HepG2 (cell line): ENCODE results near the gene PPA2. TPM values are rescaled to one million over a fixed set of nuclear protein-coding genes. Genes with fewer than 3 reads are reported as not detected.

ENCODE experiments used
- CREM ChIP-seq, 2 experiments: sonication (generic) in 1 of 2; formaldehyde crosslinking in 1 of 2; IDR thresholded peaks; 2 replicates each; pipeline versions ENCODE4 v1.4.0 to v1.6.1; 2016 to 2020; ENCODE audit warnings: antibody characterized with exemption in 1 of 2, mild to moderate bottlenecking in 1 of 2, missing genetic modification reagents in 1 of 2
- FOSL2 ChIP-seq: sonication (generic); formaldehyde crosslinking; IDR thresholded peaks from 2 replicates; pipeline ENCODE4 v1.4.0; 2020; ENCODE audit warnings: missing genetic modification reagents
- FOXJ3 ChIP-seq: sonication (generic); formaldehyde crosslinking; IDR thresholded peaks from 2 replicates; pipeline ENCODE4 v1.4.0; 2020; ENCODE audit warnings: missing genetic modification reagents, mild to moderate bottlenecking, borderline replicate concordance
- MED13 ChIP-seq: sonication (generic); formaldehyde crosslinking; IDR thresholded peaks from 2 replicates; pipeline ENCODE4 v1.5.0; 2020; ENCODE audit warnings: missing genetic modification reagents
- MXD3 ChIP-seq: IDR thresholded peaks from 2 replicates; pipeline ENCODE4 v1.6.1; 2016; ENCODE audit warnings: mild to moderate bottlenecking, missing biosample characterization, missing genetic modification reagents
- NCOA2 ChIP-seq: sonication (generic); formaldehyde crosslinking; IDR thresholded peaks from 2 replicates; pipeline ENCODE4 v1.8.0; 2022; ENCODE audit warnings: inconsistent platforms
- NCOR1 ChIP-seq: fragments of 200-600 bp; sonication (generic); IDR thresholded peaks from 2 replicates; pipeline ENCODE4 v1.7.0; 2017; ENCODE audit warnings: antibody characterized with exemption, low read length, borderline replicate concordance
- NKX3-1 ChIP-seq: sonication (generic); formaldehyde crosslinking; IDR thresholded peaks from 2 replicates; pipeline ENCODE4 v1.5.0; 2020; ENCODE audit warnings: missing genetic modification reagents
- RAD21 ChIP-seq: fragments of 450-650 bp; formaldehyde crosslinking; IDR thresholded peaks from 2 replicates; pipeline ENCODE4 v1.5.0; 2020; ENCODE audit warnings: mild to moderate bottlenecking
- REPIN1 ChIP-seq: sonication (generic); formaldehyde crosslinking; IDR thresholded peaks from 2 replicates; pipeline ENCODE4 v1.8.0; 2022; ENCODE audit warnings: missing genetic modification reagents, low read depth, mild to moderate bottlenecking, borderline replicate concordance
- SOX6 ChIP-seq, 2 experiments: fragments of 450-650 bp in 1 of 2; sonication (generic) in 1 of 2; formaldehyde crosslinking in 1 of 2; IDR thresholded peaks; 2 replicates each; pipeline versions ENCODE4 v1.4.0 to v1.6.1; 2017 to 2020; ENCODE audit warnings: antibody characterized with exemption in 1 of 2, mild to moderate bottlenecking in 1 of 2, missing genetic modification reagents in 1 of 2
- ZBTB8A ChIP-seq: sonication (generic); formaldehyde crosslinking; IDR thresholded peaks from 2 replicates; pipeline ENCODE4 v1.4.0; 2020; ENCODE audit warnings: mild to moderate bottlenecking, low read depth, missing genetic modification reagents, borderline replicate concordance
- ZHX2 ChIP-seq, 2 experiments: sonication (generic) in 1 of 2; formaldehyde crosslinking in 1 of 2; IDR thresholded peaks; 2 replicates each; pipeline versions ENCODE4 v1.6.1 to v1.9.0; 2014 to 2022; ENCODE audit warnings: antibody characterized with exemption in 1 of 2, borderline replicate concordance in 1 of 2, inconsistent platforms in 1 of 2, low read depth in 1 of 2, missing genetic modification reagents in 1 of 2
- ZKSCAN5 ChIP-seq: sonication (generic); formaldehyde crosslinking; IDR thresholded peaks from 2 replicates; pipeline ENCODE4 v1.5.1; 2020; ENCODE audit warnings: mild to moderate bottlenecking, missing genetic modification reagents
- ZNF329 ChIP-seq: sonication (generic); formaldehyde crosslinking; IDR thresholded peaks from 2 replicates; pipeline ENCODE4 v1.9.0; 2021; ENCODE audit warnings: low read depth, mild to moderate bottlenecking, missing genetic modification reagents
- ZNF547 ChIP-seq: sonication (generic); formaldehyde crosslinking; IDR thresholded peaks from 2 replicates; pipeline ENCODE4 v1.5.1; 2020; ENCODE audit warnings: mild to moderate bottlenecking, missing genetic modification reagents
- ZNF660 ChIP-seq: sonication (generic); formaldehyde crosslinking; IDR thresholded peaks from 2 replicates; pipeline ENCODE4 v1.5.1; 2020; ENCODE audit warnings: mild to moderate bottlenecking, low read depth, missing genetic modification reagents, borderline replicate concordance
- polyA plus RNA-seq, 8 experiments: library from polyadenylated mRNA; depleted of rRNA in 3 of 8; stranded (reverse) in 7 of 8; unstranded in 1 of 8; fragments of >200 nt; fragmentation: Illumina TruSeq in 4 of 8; extraction: Trizol in 4 of 8; gene quantifications; 2 replicates each; pipeline versions ENCODE4 v1.2.1 to v1.2.3, GENCODE V29; 2011 to 2016; ENCODE audit warnings: low read depth in 4 of 8, missing spikeins in 1 of 8, mixed read lengths in 1 of 8; ENCODE audit not compliant: insufficient read depth in 1 of 8
- total RNA-seq, 5 experiments: library from RNA; depleted of rRNA; stranded (reverse); fragments of >200 nt; fragmentation: Illumina TruSeq; extraction: Trizol; gene quantifications; 2 replicates each; pipeline ENCODE4 v1.2.3, GENCODE V29; 2016; ENCODE audit warnings: low read depth in 1 of 5
- TF ChIP-seq, protein P1 (sequence below): IDR thresholded peaks from 2 replicates; pipeline ENCODE4 v1.6.1; 2012; ENCODE audit warnings: low read depth, low read length, improper control_type of control experiment
- TF ChIP-seq, protein P2 (sequence below): sonication (generic); formaldehyde crosslinking; IDR thresholded peaks from 2 replicates; pipeline ENCODE4 v1.8.0; 2022; ENCODE audit warnings: mild to moderate bottlenecking, missing genetic modification reagents

Gene PPA2
- total and polyA plus RNA-seq, 2 of the 13 experiments (the other 11 are each of a cell fraction or from before 2014, with no cell fraction given), result 44.2 to 70.6 TPM

- TF ChIP-seq REPIN1 (CRISPR knock-in tag), result peak; percentile 58; the same call in 1 of the 2 replicates
- no peak for TF ChIP-seq ZNF547
- no peak for TF ChIP-seq RAD21
- TF ChIP-seq FOSL2 (CRISPR knock-in tag), result peak; percentile 79
- TF ChIP-seq ZHX2 (IDR thresholded peaks at IDR 0.05; ENCODE audit: low read depth), result no peak
- TF ChIP-seq ZHX2 (CRISPR knock-in tag; IDR thresholded peaks at IDR 0.05; ENCODE audit: borderline replicate concordance), result no peak
- TF ChIP-seq, protein P1, sequence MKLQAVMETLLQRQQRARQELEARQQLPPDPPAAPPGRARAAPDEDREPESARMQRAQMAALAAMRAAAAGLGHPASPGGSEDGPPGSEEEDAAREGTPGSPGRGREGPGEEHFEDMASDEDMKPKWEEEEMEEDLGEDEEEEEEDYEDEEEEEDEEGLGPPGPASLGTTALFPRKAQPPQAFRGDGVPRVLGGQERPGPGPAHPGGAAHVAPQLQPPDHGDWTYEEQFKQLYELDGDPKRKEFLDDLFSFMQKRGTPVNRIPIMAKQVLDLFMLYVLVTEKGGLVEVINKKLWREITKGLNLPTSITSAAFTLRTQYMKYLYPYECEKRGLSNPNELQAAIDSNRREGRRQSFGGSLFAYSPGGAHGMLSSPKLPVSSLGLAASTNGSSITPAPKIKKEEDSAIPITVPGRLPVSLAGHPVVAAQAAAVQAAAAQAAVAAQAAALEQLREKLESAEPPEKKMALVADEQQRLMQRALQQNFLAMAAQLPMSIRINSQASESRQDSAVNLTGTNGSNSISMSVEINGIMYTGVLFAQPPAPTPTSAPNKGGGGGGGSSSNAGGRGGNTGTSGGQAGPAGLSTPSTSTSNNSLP, result peak; percentile 26; the same call in 1 of the 2 replicates
- TF ChIP-seq NKX3-1 (CRISPR knock-in tag), result no peak
- TF ChIP-seq SOX6 (IDR thresholded peaks at IDR 0.05), result no peak
- TF ChIP-seq SOX6 (CRISPR knock-in tag; IDR thresholded peaks at IDR 0.05), result peak; percentile 69
- no peak for TF ChIP-seq ZNF329 (CRISPR knock-in tag)
- peak; percentile 87; the same call in 1 of the 2 replicates for TF ChIP-seq NCOR1
- TF ChIP-seq, protein P2, sequence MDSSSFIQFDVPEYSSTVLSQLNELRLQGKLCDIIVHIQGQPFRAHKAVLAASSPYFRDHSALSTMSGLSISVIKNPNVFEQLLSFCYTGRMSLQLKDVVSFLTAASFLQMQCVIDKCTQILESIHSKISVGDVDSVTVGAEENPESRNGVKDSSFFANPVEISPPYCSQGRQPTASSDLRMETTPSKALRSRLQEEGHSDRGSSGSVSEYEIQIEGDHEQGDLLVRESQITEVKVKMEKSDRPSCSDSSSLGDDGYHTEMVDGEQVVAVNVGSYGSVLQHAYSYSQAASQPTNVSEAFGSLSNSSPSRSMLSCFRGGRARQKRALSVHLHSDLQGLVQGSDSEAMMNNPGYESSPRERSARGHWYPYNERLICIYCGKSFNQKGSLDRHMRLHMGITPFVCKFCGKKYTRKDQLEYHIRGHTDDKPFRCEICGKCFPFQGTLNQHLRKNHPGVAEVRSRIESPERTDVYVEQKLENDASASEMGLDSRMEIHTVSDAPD, result 0 out of 2 replicates have a peak, but pooled peaks have one; percentile 25
- TF ChIP-seq MXD3 (CRISPR knock-in tag), result no peak
- 0 out of 2 replicates have a peak, but pooled peaks have one; percentile 22 for TF ChIP-seq FOXJ3
- TF ChIP-seq ZBTB8A, result no peak
- peak; percentile 57 for TF ChIP-seq NCOA2
- no peak for TF ChIP-seq ZKSCAN5 (CRISPR knock-in tag)
- no peak for TF ChIP-seq MED13 (CRISPR knock-in tag)
- no peak for TF ChIP-seq ZNF660 (CRISPR knock-in tag)
- TF ChIP-seq CREM (IDR thresholded peaks at IDR 0.05), result peak; percentile 15; the same call in 1 of the 2 replicates
- TF ChIP-seq CREM (CRISPR knock-in tag; IDR thresholded peaks at IDR 0.05), result no peak
Observed at GRCh38 chr4:105417624-105418023, 56.2 kb downstream of the PPA2 start (continued).
